HL-60 (cell line): Measurements from ENCODE around the gene HIF3A.

Experiments used
- TF ChIP-seq, protein P1 (sequence below): IDR thresholded peaks from 2 replicates; pipeline ENCODE4 v1.6.1; 2012; ENCODE audit warnings: low read depth; ENCODE audit not compliant: insufficient replicate concordance
- TF ChIP-seq, protein P2 (sequence below): IDR thresholded peaks from one replicate; pipeline ENCODE4 v1.5.1; 2011; ENCODE audit warnings: low read length, control low read depth, inconsistent platforms; ENCODE audit not compliant: insufficient read depth

DNA sequence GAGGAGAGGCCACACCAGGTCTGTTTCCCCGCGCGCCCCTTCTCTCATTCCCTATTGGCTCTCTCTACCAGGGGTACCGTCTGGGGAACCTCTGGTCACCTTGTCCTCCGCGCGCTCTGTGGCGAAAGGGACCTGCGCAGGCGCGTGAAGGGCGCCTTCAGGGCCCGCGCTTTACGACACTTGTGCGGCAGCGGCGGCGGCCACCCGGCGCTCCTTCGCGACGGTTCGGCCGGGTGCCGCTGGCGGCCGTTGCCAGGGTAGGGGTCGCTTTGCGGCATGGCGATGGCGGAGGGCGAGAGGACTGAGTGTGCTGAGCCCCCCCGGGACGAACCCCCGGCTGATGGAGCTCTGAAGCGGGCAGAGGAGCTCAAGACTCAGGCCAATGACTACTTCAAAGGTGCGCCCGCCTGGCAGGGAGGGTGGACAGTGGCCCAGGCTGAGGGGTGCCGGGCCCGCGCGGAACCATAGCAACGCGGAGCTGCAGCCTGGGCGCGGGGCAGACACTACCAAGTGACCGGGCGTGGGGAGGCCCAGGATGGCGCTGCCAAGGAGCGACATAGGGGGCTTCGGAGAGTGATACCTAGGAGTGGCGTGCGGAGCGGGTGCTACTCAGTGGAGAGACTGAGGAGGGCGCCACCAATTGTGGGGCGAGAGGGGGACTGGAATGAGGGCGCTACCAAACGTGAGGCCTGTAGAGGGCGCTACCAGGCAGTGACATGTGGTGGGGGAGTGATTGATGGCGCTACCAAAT is 50.2 kb downstream of the HIF3A start, which contains the start of gene PPP5C:
- TF ChIP-seq, protein P1, sequence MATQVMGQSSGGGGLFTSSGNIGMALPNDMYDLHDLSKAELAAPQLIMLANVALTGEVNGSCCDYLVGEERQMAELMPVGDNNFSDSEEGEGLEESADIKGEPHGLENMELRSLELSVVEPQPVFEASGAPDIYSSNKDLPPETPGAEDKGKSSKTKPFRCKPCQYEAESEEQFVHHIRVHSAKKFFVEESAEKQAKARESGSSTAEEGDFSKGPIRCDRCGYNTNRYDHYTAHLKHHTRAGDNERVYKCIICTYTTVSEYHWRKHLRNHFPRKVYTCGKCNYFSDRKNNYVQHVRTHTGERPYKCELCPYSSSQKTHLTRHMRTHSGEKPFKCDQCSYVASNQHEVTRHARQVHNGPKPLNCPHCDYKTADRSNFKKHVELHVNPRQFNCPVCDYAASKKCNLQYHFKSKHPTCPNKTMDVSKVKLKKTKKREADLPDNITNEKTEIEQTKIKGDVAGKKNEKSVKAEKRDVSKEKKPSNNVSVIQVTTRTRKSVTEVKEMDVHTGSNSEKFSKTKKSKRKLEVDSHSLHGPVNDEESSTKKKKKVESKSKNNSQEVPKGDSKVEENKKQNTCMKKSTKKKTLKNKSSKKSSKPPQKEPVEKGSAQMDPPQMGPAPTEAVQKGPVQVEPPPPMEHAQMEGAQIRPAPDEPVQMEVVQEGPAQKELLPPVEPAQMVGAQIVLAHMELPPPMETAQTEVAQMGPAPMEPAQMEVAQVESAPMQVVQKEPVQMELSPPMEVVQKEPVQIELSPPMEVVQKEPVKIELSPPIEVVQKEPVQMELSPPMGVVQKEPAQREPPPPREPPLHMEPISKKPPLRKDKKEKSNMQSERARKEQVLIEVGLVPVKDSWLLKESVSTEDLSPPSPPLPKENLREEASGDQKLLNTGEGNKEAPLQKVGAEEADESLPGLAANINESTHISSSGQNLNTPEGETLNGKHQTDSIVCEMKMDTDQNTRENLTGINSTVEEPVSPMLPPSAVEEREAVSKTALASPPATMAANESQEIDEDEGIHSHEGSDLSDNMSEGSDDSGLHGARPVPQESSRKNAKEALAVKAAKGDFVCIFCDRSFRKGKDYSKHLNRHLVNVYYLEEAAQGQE, result peak; percentile 40
- TF ChIP-seq, protein P2, sequence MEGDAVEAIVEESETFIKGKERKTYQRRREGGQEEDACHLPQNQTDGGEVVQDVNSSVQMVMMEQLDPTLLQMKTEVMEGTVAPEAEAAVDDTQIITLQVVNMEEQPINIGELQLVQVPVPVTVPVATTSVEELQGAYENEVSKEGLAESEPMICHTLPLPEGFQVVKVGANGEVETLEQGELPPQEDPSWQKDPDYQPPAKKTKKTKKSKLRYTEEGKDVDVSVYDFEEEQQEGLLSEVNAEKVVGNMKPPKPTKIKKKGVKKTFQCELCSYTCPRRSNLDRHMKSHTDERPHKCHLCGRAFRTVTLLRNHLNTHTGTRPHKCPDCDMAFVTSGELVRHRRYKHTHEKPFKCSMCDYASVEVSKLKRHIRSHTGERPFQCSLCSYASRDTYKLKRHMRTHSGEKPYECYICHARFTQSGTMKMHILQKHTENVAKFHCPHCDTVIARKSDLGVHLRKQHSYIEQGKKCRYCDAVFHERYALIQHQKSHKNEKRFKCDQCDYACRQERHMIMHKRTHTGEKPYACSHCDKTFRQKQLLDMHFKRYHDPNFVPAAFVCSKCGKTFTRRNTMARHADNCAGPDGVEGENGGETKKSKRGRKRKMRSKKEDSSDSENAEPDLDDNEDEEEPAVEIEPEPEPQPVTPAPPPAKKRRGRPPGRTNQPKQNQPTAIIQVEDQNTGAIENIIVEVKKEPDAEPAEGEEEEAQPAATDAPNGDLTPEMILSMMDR, result peak; percentile 93
